Left lobe of liver (tissue), 2 donors: ENCODE measurements around the gene NFATC2. TPM values are rescaled to one million over a fixed set of nuclear protein-coding genes. Genes with fewer than 3 reads are reported as not detected.
A peak's percentile ranks its signal among the peaks of the same experiment; 100 is the strongest.

Experiments used
- ATAC-seq: fragments of 200-7000 bp; cut with Tn5 transposase; one replicate; pipeline ENCODE4 v1.9.1; 2020; ENCODE audit warnings: mild to moderate bottlenecking, moderate library complexity
- DNase-seq: peaks from one replicate; pipeline ENCODE4 v3.0.0-alpha.2; 2020; ENCODE audit warnings: low spot score
- total RNA-seq: library from RNA; stranded (reverse); gene quantifications from one replicate; pipeline ENCODE4 v1.2.1, GENCODE V29; 2021
- donor health status: DM: no; HTN: no; CAD: no; lungs with moderate emphysema.
- donor health status: DM: no; HTN: yes; CAD: no.

Gene NFATC2
- total RNA-seq, 1 donor from 2014 or later, result 4.6 TPM

- DNase-seq (no peak), ATAC-seq (no peak)
These were observed 119.8 kb downstream of the NFATC2 start for GRCh38 chr20:51422514-51423289.

GRCh38 chr20:51420805-51421204 lies 121.7 kb downstream of the NFATC2 start:
- no peak for ATAC-seq
- DNase-seq, result no peak

- no peak for ATAC-seq
These were observed 122.4 kb downstream of the NFATC2 start for GRCh38 chr20:51420111-51420510.

GRCh38 chr20:51419646-51420045 lies 122.9 kb downstream of the NFATC2 start:
- no peak for DNase-seq
- no peak for ATAC-seq

More at GRCh38 chr20:51420111-51420510, 122.4 kb downstream of the NFATC2 start:
- no peak for DNase-seq

GRCh38 chr20:51419231-51419630 lies 123.3 kb downstream of the NFATC2 start:
- DNase-seq (no peak), ATAC-seq (no peak)

GRCh38 chr20:51418137-51418529 lies 124.4 kb downstream of the NFATC2 start:
- ATAC-seq (no peak), DNase-seq (no peak)

- DNase-seq, result no peak
- no peak for ATAC-seq
These were observed 125.0 kb downstream of the NFATC2 start for GRCh38 chr20:51417250-51418136.

- ATAC-seq, result no peak
- no peak for DNase-seq
These were observed 125.8 kb downstream of the NFATC2 start for GRCh38 chr20:51416532-51417249.

- no peak for ATAC-seq
- DNase-seq, result no peak
These were observed 128.7 kb downstream of the NFATC2 start for GRCh38 chr20:51413857-51414256.

GRCh38 chr20:51412951-51413481 lies 129.5 kb downstream of the NFATC2 start:
- DNase-seq (peak; percentile 95), ATAC-seq (peak; percentile 83)

- peak; percentile 89 for DNase-seq
- peak; percentile 87 for ATAC-seq
These were observed 130.1 kb downstream of the NFATC2 start for GRCh38 chr20:51412333-51412871.

GRCh38 chr20:51411870-51412269 lies 130.6 kb downstream of the NFATC2 start:
- no peak for ATAC-seq
- no peak for DNase-seq

- ATAC-seq (no peak), DNase-seq (no peak)
These were observed 131.8 kb downstream of the NFATC2 start for GRCh38 chr20:51410586-51411325.

GRCh38 chr20:51409192-51409880 lies 133.2 kb downstream of the NFATC2 start:
- DNase-seq, result no peak
- ATAC-seq, result no peak

GRCh38 chr20:51404297-51405060 lies 138.0 kb downstream of the NFATC2 start:
- DNase-seq (no peak), ATAC-seq (peak; percentile 53)

GRCh38 chr20:51403466-51404220 lies 138.9 kb downstream of the NFATC2 start:
- DNase-seq (no peak), ATAC-seq (no peak)

- no peak for ATAC-seq
- no peak for DNase-seq
These were observed 140.3 kb downstream of the NFATC2 start for GRCh38 chr20:51402201-51402600.

- DNase-seq, result no peak
- ATAC-seq, result no peak
These were observed 141.0 kb downstream of the NFATC2 start for GRCh38 chr20:51401496-51401895.
